ENCODE results near the gene PRR18.

Gene PRR18

DNA sequence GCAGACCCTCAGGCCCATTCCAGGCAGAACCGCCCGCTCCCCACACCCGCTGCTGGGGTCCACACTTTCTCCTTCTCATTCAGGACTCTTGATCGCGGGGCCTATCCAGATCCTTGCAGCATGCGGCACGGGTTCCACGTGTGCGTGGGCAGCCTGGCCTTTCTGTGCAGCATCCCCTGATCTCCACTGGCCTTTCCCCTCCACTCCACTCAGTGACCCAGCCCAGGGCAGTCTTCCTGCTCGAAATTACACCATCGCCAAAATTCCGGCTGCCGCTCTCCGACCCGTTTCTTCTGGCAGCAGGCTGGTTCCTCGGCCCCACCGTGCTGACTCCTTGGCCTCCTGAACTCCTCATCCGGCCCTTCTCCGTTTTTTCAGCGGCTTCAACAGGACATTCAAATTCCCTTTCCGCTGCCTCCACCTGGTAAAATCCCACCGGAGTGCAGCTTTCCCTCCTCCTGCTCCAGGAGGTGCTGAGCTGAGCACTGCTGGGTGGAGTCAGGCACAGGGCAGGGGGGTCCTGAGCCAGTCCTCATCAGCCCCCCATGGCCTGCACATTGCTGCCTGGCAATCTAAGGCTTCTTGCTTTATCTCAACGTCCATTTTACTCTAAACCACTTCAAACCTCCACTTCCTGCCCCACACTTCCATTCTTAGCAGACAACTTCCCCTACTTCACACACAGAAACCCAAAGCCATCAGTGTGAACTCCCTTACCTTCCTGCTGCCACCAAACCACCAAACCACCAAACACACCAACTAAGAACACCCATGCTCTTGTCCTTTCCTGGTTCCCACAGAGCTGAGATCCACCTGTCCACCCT, 25.2 kb upstream of the PRR18 start:
- no peak for DNase-seq

DNA sequence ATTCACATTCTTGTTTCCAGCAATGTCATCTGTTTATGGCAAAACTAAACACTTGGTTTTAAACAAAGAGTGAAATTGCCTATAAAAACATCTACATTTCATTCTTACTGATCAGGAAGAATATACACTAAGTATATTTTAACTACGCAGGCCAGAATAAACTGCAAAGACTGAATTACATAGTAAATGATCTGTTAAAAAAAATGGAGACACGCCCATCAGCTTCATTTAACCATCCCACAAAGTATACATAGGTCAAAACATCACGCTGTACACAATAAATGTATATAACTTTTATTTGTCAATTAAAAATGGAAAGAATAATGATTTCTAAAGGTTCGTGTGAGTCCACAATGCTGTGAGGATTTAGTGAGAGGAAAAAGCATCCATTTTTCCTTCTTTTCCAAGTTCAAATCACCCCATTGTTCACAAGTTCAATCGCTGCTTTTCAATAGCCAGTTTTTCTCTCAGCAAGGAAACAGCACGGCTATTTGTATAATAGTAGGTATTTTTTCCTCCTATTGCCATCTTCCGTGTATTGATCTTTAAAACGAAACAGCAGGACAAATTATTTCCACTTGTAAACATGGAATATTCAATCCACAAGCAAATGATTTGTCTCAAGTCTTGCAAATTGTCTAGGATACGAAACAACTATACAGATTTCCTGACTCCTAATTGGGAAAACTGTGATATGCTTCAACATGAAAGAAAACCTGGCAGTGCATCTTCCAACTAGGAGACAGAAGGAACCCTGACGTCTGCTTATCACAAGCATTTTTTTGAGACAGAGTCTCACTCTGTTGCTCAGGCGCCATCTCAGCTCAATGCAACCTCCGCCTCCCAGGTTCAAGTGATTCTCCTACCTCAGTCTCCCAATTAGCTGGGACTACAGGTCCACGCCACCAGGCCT, 23.6 kb upstream of the PRR18 start:
- DNase-seq: no peak

DNA sequence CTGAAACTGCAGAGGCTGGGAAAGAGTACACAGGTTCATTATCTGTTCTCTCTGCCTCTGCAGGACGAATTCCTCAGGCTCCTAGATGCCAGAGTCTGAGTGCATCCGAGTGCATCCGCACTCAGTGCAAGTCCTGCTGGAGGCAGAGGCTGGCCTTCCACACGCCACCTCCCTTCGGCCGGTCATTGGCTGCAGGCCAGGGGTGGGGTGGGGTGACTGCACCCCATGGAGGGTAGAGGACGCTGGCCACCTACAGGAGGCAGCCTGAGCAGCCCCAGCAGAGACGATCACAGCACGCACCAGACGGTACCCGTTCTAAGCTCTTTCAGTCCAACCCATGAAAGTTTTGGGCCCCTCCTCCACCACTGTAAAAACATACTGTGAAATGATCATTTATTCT, 22.4 kb upstream of the PRR18 start:
- no peak for DNase-seq

DNA sequence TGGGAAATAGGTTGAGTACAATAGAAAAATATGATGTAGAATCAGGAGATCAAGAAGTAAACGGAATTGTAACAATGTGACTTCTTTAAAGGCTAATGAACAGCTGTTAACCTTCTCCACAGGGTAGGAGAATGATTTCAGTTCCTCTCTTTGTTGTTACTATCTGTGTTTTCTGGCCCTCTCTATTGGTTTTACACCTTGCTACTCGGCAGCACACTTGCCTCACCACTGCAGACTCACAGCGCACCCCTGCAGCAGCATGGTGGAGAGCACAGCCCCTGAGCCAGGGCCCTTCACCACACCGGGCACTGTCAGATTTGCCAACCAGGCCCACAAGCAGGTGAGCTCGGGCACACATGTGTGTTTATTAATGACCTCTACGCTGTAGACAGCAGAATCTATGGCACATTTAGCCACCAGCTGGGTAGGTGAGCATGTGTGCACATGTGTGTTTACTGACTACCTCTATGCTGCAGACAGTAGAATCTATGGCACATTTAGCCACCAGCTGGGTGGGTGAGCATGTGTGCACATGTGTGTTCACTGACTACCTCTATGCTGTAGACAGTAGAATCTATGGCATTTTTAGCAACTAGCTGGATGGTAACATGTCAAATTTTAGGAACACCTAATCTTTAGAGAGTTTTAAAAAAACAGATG, 17.3 kb upstream of the PRR18 start:
- DNase-seq: no peak

DNA sequence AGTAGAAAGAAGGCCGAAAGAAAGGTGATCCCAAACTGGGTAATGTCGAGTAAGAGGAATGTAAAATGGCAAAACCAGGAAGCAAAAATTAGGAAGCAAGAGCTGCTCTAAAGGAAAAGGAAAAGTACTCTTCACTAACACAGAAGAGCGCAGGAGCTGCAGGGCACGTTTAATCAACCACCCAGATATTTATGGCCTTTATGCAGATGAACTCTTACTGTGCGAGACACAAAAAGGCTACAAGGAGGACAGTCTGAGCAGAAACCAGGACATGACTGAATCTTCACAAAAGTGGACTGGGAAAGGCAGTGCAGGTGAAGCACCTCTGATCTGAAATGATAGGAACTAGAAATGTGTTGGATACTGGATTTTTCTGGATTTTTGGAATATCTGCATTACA, 15.2 kb upstream of the PRR18 start:
- no peak for DNase-seq

DNA sequence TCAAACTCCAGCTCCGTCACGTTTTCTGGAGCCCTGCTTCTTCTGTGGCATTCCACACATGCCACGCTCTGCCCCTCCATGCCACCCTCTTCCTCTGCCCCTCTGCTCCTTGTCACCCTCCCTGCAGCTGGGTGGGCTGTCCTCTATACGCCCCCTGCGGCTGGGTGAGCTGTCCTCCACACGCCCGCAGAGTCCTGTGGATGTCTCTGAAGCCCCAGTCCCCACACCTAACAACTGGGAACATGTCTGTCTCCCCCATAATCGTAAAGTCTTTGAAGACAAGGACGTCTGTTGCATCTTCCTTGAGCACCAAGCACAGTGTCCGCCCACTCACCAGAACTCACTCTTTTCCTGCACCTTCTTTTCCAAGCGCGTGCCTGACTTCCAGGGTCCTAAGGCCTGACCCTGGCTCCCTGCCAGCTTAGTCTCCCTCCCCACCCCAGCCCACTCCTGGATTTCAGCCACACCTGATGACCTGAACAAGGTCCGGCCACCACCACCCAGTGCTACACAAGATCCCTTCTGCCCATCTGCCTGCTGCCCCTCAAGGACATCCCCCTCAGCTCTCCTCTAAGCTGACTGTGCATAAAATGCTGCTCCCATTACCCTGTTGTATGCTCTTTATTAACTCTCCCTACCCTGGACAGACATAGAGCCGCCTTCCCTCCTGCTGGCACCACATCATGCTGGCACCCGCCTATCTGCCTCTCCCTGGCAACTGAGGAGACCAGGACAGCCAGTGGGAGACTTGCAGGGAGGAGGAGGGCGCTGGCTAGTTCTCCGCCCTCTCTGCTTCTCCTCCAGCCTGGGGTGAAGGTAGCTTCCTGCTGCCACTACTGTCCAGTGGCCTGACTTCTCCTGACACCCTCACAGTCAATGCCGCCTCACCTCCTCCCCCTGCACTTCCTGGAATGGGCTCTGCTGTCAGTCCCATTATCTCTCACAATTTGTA, 10.7 kb upstream of the PRR18 start:
- no peak for DNase-seq

DNA sequence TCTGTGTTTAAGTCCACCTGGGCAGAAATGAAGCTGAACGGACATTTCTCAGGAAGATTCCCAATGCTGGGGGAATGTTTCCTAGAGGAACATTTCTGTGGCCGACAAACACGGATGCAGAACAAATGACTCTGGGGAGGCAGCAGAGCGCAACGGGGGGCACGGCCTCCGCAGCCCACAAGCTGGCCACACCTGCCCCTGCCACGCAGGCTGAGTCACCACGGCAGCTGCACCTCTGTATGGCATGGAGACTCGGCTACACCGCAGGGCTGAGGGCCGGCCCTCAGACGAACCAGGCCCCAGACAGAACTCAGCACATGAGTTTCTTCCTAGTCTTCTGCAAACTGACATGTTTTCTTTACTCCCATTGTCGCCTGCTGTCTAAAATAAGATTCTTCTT, 10.0 kb upstream of the PRR18 start:
- DNase-seq: peak; percentile 63

DNA sequence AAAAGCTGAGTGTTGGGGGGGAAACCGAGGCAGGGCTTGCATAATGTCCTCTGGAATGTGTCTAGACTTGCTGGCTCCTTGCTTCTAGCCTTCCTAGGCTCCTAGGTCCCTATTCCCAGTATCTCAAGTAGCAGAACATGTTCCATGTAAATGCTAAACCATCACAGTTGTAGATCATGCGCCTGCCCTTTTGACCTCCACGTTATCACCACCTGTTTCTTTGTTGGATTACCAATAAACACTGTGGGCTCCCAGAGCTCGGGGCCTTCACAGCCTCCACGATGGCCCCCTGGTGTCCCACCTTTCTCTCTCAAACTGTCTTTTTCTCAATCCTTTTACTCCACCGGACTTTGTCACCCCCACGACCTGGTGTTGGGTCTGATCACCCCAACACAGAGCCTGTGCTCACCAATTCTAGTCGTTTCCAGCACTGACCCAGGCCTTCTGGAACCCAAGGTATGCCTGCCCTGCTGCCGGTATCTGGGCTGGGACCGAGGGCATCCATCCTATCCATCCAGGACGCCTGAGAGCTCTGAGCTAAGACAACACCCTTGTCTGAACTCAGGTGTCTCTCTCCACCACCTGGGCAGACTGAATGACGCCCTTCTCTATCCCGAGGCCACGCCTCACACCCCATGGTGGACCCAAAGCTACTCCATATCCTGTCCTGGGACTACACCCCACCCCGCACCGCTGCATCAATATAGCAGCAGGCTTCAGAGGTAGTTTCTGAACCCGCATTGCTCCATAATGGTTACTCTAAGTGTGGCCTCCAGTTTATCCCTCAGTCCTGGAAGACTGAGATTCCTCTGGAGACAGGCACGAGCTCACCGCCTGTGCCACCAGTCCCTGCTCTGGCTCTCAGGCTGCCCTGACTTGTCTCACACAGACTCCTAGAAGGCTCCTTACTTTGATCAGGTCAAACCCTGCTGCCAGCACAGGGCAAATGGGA, 9.3 kb upstream of the PRR18 start:
- DNase-seq: no peak

DNA sequence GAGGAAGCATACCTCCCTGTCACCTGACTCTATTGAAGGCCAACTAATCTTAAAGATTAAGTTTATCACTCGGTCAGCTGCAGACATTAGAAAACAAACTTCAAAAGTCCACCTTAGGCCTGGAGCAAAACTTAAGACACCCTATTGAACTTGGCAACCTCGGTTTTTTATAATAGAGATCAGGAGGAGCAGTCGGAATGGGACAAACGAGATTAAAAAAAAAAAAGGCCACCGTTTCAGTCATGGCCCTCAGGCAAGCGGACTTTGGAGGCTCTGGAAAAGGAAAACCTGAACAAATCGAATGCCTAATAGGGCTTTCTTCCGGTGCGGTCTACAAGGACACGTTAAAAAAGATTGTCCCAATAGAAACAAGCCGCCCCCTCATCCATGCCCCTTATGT, 7.2 kb upstream of the PRR18 start:
- DNase-seq: no peak

DNA sequence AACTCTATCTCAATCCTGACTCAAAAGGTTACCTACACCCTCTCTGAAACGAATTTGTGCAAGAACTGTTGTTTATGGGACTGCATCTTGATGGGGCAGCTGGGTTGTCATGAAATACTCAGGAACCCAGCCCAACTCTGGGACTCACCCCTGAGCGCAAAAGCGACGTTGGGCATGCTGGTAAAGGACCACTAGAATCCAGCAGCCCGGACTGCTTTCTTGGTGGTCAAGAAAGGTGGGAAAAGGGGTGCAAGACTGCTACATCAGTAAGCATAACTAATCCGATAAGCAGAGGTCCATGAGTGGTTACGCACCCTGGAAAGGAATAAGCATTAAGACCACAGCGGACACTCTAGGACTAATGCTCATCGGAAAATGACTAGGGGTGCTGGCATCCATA, 6.3 kb upstream of the PRR18 start:
- DNase-seq: no peak

DNA sequence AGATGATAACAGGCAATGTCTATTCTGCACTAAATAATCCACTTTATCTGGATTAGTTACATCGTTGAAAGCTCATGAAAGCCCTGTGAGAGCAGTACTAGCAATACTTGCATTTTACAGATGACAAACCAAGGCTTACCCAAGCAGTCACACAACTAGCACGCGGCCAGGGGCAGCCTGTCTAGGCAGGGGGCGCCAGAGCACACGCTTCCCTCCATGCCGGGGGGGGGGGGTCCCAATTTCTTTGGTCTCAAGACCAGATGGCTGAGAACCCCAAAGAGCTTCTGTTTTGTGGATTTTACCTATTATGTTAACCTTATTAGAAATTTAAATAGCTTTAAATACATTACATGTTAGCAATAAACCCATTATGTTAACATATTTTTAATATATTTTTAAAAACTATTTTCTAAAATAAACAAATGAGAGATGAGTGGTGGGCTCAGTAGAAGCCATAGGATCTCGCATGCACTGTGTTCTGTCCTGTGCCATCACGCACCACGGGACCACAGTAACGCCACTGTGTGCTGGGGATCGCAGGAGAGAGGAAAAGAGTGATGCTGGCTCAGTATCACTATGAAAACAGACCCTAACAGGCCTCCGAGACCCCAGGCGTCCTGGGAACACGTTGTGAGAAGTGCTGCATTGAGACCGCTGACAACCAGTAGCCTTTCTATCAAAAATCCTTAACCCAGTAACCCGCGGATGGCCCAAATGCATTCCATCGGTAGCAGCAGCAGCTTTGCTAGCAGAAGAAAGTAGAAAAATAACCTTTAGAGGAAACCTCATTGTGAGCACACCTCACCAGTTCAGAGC, 5.3 kb upstream of the PRR18 start:
- no peak for DNase-seq

DNA sequence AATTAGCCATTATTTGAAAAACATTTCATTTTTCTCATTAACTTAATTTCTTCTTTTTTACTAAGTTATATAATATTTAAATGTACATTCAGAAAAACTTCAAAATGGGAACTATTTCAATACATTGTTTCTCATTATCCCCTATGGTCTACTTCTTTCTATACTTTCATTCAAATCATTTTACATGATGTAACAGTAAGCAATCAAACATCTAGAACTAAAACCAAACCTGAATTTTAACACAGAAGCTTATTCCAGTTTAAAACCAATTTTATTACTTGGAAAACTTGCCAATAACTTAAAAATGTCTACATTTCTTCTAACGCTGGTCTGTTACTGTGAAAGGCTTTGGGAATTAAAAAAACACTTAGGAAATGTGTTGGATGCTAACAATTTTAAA, 4.6 kb upstream of the PRR18 start:
- DNase-seq: no peak

DNA sequence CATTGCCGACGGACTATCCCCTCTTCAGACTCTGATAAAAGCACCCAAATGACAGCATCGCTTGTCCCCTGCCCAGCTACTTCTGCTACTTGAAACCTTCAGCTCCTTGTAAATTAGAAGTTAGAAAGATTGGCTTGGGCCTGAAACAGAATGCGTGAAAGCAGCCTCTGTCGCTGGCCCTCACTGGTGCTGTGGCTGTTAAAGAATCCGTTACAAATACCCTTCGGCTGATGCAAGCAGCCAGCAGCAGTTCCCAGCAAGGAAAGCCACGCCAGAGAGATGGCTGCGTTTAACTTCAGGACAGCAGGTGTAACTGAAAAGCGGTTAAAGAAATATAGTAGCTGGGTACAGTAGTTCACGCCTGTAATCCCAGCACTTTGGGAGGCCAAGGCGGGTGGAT, 2.4 kb upstream of the PRR18 start:
- DNase-seq: no peak

DNA sequence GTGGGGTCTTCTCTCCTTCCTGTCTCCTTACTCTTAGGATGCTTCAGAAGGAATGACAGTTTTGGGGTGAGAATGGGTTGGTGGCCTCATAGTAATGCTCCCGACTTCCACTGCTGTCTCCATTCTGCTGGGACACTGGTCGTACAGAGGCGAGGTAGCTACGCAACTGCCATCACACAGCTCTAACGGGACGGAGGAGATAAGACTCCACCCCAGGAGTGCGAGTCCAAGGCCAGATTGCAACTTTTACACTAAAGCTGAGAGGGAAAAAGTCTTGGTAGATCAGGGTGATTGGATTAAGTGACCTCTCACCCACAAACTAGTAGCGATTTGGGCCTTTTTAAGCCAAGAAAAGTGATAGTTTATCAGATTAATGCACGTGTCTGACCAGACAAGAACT, 1.8 kb upstream of the PRR18 start:
- DNase-seq: no peak

DNA sequence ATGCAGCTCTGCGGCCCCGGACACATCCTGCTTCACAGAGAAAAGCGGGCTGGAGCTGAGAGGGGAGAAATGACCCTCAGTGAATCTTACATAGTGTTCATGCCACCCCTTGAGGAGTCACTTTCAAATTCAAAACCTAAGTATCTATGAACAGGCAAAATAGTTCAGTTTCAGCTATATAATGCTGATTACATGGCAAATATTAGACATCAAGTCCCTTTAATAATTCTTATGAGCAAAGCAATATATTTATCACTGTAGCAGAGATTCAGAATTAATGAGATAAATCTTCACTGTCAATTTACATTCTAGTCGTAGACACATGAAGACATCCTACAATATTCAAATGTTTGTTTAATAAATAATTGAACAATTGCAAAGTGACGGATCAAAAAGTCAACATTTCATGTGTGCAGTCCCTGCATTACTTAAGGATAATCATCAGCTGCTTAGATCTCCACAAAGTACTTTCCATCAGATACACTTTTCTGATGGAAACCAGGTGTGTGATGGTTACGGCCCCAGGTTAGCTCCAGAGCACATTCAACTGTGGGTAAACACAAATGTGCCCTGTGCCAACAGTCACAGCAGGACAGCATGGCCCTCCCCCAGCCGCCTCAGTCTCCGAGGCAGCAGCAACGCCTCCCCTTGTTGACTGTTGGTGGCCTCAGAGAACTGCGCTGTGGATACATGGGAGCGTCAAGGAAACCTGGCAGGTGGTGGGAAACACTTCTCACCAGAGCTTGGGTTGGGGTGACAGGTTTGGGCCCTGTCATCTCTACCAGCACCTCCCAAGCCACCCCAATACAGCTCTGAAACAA, 787 bp upstream of the PRR18 start:
- DNase-seq: no peak

DNA sequence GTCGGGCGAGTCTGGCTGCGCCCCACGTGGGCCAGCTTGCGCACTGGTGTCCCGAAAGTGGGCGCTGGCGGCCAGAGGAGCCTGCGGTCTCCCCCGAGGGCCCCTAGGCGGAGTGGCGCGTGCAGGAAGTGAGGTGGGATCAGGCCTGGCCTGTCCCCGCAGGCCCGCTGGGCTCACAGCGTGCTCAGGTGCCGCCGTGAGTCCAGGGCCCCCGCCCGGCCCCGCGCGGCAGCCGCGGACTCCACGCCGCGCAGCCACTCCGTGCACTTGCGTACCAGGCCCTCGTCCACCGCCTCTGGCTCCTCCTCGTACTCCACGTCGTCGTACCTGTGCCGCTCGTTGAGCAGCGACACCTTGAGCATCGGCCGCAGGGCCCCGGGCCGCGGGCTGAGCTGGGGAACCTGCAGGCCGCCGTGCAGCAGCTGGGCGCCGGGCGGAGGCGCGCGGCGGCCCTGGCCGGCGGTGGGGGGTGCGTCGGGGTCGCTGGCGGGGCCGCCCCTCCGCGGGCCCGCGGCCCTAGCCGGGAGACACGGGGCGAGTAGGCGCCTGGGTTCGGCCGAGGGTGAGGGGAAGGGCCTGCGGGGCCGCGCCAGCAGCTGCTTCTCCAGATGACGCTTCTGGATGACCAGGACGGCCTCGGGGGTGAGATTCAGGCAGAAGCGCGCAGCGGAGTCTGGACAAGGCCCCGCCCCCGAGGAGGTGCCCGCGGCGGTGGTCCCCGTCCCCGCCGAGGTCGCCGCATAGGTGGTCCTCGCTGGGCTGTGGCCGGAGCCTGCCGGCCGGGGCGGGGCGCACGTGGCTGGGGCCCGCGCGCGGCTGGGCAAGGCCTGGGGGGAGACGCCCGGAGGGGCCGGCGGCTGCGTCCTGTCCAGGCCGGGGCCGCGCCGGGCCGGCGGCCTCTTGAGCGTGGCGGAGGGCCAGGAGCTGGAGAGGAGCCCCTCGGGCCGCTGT, 835 bp downstream of the PRR18 start:
- DNase-seq: peak; percentile 58

DNA sequence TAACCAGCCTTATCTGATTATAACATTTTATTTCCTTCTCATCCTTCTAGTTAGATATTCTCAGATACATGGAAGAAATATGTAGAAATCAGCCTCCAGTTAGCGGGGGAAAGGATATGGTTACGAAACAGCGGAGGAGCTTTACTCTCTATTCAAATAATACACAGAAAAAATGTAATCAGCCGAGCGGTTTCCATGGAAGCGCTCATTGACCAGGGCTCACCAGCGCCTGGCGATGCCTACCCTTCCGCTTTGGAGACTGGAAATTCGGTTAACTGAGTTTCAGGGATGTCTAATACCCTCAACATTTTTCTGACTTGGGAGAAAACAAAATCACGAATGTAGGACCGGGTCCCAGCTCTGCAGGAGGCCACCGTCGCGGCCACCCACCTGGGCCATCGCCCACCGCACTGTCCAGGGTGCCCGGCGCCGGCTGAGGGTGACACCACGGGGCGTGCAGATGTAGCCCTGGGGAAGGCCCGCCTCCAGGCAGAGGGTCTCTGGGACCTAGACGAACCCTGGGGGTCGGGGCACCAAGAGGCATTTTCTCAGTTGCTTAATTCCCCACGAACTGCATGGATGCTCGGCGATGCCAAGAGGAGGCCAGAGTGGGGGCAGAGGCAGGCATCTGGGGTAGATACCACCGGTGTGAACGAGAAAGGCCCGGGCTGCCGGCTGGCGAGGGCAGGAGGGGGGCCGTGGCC, 1.7 kb downstream of the PRR18 start:
- DNase-seq: no peak

Data from right forelimb (tissue), 1 donor.